Panc1 (cell line): Measurements from ENCODE around the gene CYP4F2. TPM values are rescaled to one million over a fixed set of nuclear protein-coding genes. Genes with fewer than 3 reads are reported as not detected.

ENCODE experiments used
- ATAC-seq: fragments of 200-7000 bp; cut with Tn5 transposase; 2 replicates; pipeline ENCODE4 v1.9.1; 2020; ENCODE audit warnings: mild to moderate bottlenecking, moderate library complexity
- BruUV-seq: library from RNA; stranded (reverse); fragments of 400-500 nt; replicated peaks from 2 replicates; lab custom pipeline; 2021; lab: Mats Ljungman, UMichigan
- CTCF ChIA-PET: fragments of 300-600 bp; sonication (Branson Sonifier 250); formaldehyde crosslinking; loops from one replicate; lab custom pipeline; 2022; ENCODE audit warnings: antibody characterized with exemption; lab: Charles Lee
- POLR2A ChIA-PET: fragments of 300-600 bp; sonication (Branson Sonifier 250); formaldehyde crosslinking; loops from one replicate; lab custom pipeline; 2022; ENCODE audit warnings: antibody characterized with exemption; lab: Charles Lee
- DNase-seq: peaks from one replicate; pipeline ENCODE4 v3.0.0-alpha.2; 2010; ENCODE audit warnings: low read depth, low spot score
- H3K27ac ChIP-seq: 2 replicates; pipeline ENCODE4 v1.5.1; 2011; ENCODE audit warnings: mild to moderate bottlenecking, low read length, inconsistent platforms
- H3K27me3 ChIP-seq: fragments of 200-500 bp; sonication (Bioruptor generic); 2 replicates; pipeline ENCODE4 v1.6.0; 2014; ENCODE audit warnings: low read length, inconsistent platforms; ENCODE audit not compliant: control insufficient read depth, insufficient read depth
- H3K36me3 ChIP-seq: fragments of 200-500 bp; sonication (Bioruptor generic); 2 replicates; pipeline ENCODE4 v1.5.1; 2014; ENCODE audit warnings: inconsistent platforms, mild to moderate bottlenecking, low read length, moderate library complexity; ENCODE audit not compliant: control insufficient read depth, insufficient read depth
- H3K4me1 ChIP-seq: 2 replicates; pipeline ENCODE4 v1.5.1; 2011; ENCODE audit warnings: inconsistent platforms, mild to moderate bottlenecking, low read length, moderate library complexity; ENCODE audit not compliant: control insufficient read depth, insufficient read depth
- H3K4me3 ChIP-seq, 2 experiments: 2 replicates each; pipeline ENCODE4 v1.5.1; 2011 to 2012; ENCODE audit warnings: low read depth in 2 of 2, low read length in 2 of 2, mild to moderate bottlenecking in 2 of 2, inconsistent platforms in 1 of 2, moderate library complexity in 1 of 2
- H3K9me3 ChIP-seq: fragments of 200-500 bp; sonication (Bioruptor generic); 2 replicates; pipeline ENCODE4 v1.5.1; 2014; ENCODE audit warnings: low read depth, mild to moderate bottlenecking, inconsistent platforms, low read length, moderate library complexity; ENCODE audit not compliant: control insufficient read depth, insufficient read depth
- POLR2AphosphoS5 ChIP-seq: IDR thresholded peaks from 2 replicates; pipeline ENCODE4 v1.6.1; 2012; ENCODE audit warnings: mild to moderate bottlenecking, low read depth, low read length, moderate library complexity
- SIN3A ChIP-seq: IDR thresholded peaks from 2 replicates; pipeline ENCODE4 v1.6.1; 2012; ENCODE audit warnings: low read depth, mild to moderate bottlenecking, low read length, moderate library complexity, borderline replicate concordance; ENCODE audit not compliant: insufficient read depth
- TCF7L2 ChIP-seq: IDR thresholded peaks from 2 replicates; pipeline ENCODE4 v1.6.1; 2011; ENCODE audit warnings: mild to moderate bottlenecking, low read depth, low read length, inconsistent platforms
- in situ Hi-C: cut with HindIII; loops from 2 replicates; pipeline ENCODE4 v1.10.0; 2016; ENCODE audit warnings: low sequenced_read_pairs, low pct_unique_long_range_greater_than_20kb
- intact Hi-C: fragments of 100-400 bp; cut with micrococcal nuclease; formaldehyde crosslinking; loops from one replicate; pipeline ENCODE4 v1.10.0; 2022; ENCODE audit not compliant: unreplicated experiment
- total RNA-seq: library from RNA; stranded (reverse); gene quantifications from one replicate; pipeline ENCODE4 v1.2.1, GENCODE V29; 2021; ENCODE audit not compliant: unreplicated experiment
- TF ChIP-seq, protein P1 (sequence below), 2 experiments: IDR thresholded peaks; 2 replicates each; pipeline ENCODE4 v1.6.1; 2011 to 2012; ENCODE audit warnings: low read depth in 2 of 2, control low read depth in 1 of 2, low read length in 1 of 2, mild to moderate bottlenecking in 1 of 2, moderate library complexity in 1 of 2; ENCODE audit not compliant: insufficient read depth in 1 of 2
- TF ChIP-seq, protein P2 (sequence below): fragments of 450-650 bp; IDR thresholded peaks from 2 replicates; pipeline ENCODE4 v1.5.1; 2017; ENCODE audit warnings: mild to moderate bottlenecking

CYP4F2 gene
- total RNA-seq, 1 experiment from 2014 or later = 0.21 TPM

DNA sequence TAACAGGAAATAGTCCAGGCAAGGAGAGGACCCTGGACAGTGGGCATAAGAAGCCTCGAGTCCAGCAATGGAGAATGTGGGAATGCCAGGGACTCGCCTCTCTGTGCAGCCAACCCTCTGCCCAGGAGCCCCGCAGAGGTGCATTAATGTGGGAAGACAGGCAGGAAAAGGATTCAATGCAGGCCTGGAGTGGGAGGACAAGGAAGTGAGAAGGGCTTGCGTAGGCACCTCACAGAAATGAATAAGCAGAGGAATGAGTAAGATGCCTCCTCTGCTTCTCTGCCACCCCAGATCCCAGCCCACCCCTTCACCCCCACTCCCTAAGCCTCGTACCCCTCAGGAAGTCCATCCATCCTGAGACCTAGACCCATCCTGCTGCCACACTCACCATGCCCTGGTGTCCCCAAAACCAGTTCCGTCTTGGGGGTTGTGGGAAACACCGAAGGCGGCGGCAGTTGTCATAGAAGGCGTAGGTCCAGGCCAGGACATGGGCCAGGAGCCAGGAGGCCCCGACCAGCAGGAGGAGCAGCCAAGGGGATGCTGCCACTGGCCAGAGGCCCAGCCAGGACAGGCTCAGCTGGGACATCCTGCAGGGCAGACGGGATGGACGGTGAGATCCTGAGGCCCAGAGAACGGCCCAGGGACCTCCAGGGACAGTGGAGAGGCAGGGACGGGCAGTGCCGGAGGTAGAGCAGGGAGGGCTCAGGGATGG is 692 bp downstream of the CYP4F2 start:
- DNase-seq (no peak), ATAC-seq (no peak)
- Histone ChIP-seq H3K36me3 (no peaks in the 10 kb centered on the region), H3K27me3 (no peaks in the 10 kb centered on the region), H3K4me3 (no peak overlapping the region), H3K27ac (no peak overlapping the region), H3K4me1 (no peaks in the 10 kb centered on the region), H3K9me3 (no peaks in the 10 kb centered on the region)
- no TSS peak for BruUV-seq
- CTCF ChIA-PET = no interaction called here
- intact Hi-C loops (no loop called here), in situ Hi-C loops (no loop called here)
- no peak for TF ChIP-seq TCF7L2
- TF ChIP-seq POLR2AphosphoS5 = no peak
- TF ChIP-seq, protein P1, sequence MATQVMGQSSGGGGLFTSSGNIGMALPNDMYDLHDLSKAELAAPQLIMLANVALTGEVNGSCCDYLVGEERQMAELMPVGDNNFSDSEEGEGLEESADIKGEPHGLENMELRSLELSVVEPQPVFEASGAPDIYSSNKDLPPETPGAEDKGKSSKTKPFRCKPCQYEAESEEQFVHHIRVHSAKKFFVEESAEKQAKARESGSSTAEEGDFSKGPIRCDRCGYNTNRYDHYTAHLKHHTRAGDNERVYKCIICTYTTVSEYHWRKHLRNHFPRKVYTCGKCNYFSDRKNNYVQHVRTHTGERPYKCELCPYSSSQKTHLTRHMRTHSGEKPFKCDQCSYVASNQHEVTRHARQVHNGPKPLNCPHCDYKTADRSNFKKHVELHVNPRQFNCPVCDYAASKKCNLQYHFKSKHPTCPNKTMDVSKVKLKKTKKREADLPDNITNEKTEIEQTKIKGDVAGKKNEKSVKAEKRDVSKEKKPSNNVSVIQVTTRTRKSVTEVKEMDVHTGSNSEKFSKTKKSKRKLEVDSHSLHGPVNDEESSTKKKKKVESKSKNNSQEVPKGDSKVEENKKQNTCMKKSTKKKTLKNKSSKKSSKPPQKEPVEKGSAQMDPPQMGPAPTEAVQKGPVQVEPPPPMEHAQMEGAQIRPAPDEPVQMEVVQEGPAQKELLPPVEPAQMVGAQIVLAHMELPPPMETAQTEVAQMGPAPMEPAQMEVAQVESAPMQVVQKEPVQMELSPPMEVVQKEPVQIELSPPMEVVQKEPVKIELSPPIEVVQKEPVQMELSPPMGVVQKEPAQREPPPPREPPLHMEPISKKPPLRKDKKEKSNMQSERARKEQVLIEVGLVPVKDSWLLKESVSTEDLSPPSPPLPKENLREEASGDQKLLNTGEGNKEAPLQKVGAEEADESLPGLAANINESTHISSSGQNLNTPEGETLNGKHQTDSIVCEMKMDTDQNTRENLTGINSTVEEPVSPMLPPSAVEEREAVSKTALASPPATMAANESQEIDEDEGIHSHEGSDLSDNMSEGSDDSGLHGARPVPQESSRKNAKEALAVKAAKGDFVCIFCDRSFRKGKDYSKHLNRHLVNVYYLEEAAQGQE (IDR thresholded peaks at IDR 0.05; ENCODE audit: insufficient read depth in 1 of 2, low read depth in 2 of 2, low read length in 1 of 2) = no peak
- TF ChIP-seq SIN3A = no peak
- TF ChIP-seq, protein P2, sequence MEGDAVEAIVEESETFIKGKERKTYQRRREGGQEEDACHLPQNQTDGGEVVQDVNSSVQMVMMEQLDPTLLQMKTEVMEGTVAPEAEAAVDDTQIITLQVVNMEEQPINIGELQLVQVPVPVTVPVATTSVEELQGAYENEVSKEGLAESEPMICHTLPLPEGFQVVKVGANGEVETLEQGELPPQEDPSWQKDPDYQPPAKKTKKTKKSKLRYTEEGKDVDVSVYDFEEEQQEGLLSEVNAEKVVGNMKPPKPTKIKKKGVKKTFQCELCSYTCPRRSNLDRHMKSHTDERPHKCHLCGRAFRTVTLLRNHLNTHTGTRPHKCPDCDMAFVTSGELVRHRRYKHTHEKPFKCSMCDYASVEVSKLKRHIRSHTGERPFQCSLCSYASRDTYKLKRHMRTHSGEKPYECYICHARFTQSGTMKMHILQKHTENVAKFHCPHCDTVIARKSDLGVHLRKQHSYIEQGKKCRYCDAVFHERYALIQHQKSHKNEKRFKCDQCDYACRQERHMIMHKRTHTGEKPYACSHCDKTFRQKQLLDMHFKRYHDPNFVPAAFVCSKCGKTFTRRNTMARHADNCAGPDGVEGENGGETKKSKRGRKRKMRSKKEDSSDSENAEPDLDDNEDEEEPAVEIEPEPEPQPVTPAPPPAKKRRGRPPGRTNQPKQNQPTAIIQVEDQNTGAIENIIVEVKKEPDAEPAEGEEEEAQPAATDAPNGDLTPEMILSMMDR = no peak
- POLR2A ChIA-PET = no interaction called here

DNA sequence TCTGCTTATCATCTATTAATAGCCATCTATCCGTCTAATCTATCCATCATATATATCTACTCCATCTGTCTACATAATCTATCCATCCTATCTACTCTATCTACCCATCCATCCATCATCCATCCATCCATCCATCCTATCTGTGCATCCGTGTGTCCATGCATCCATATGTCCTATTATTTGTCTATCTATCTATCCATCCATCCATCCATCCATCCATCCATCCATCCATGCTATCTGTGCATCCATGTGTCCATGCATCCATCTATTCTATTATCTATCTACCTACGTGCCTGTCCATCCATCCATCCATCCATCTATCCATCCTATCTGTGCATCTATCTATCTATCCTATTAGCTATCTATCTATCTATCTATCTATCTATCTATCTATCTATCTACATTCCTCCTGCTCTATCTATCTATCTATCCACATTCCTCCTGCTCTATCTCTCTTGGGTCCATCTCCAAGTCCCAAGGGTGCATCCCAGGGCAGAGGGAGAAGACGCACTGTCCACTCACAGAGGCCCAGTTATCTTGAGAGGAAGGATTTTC is 1.9 kb downstream of the CYP4F2 start:
- DNase-seq (no peak), ATAC-seq (no peak)
- CTCF ChIA-PET = no interaction called here
- intact Hi-C loops = no loop called here
- TF ChIP-seq, protein P1 (IDR thresholded peaks at IDR 0.05; ENCODE audit: insufficient read depth in 1 of 2, low read depth in 2 of 2, low read length in 1 of 2) = no peak
- TF ChIP-seq SIN3A = no peak
- TF ChIP-seq POLR2AphosphoS5 = no peak
- no peak for TF ChIP-seq TCF7L2
- TF ChIP-seq, protein P2 = no peak
- POLR2A ChIA-PET = no interaction called here
- Histone ChIP-seq H3K27ac (no peak overlapping the region), H3K4me3 (no peak overlapping the region), H3K36me3 (no peaks in the 10 kb centered on the region), H3K27me3 (no peaks in the 10 kb centered on the region), H3K4me1 (no peaks in the 10 kb centered on the region), H3K9me3 (no peaks in the 10 kb centered on the region)
- in situ Hi-C loops = no loop called here
- no TSS peak for BruUV-seq
